Measurements from ENCODE around the gene DLX2.

The DLX2 gene

GRCh38 chr2:172098650-172099471 is 3.8 kb downstream of the DLX2 start:
- no peaks in the 10 kb centered on the region for H3K4me1 ChIP-seq
- TF ChIP-seq CTCF (IDR thresholded peaks at IDR 0.05; ENCODE audit: low read depth, low read length), result no peak
- H3K27me3 ChIP-seq, result peaks cover 88% of the 10 kb centered on the region
- peak; percentile 49 for DNase-seq
- no peaks in the 10 kb centered on the region for H3K9me3 ChIP-seq
- H3K36me3 ChIP-seq, result no peaks in the 10 kb centered on the region
- no peak overlapping the region; the same call in 1 of the 2 replicates for H3K4me3 ChIP-seq (ENCODE audit: low read depth, low read length)

- Histone ChIP-seq H3K9me3 (no peaks in the 10 kb centered on the region), H3K27me3 (peaks cover 91% of the 10 kb centered on the region), H3K36me3 (no peaks in the 10 kb centered on the region), H3K4me1 (no peaks in the 10 kb centered on the region), H3K4me3 (ENCODE audit: low read depth, low read length) (no peak overlapping the region)
- no peak for DNase-seq
- TF ChIP-seq CTCF (IDR thresholded peaks at IDR 0.05; ENCODE audit: low read depth, low read length), result no peak
Measured at GRCh38 chr2:172098287-172098649, 4.4 kb downstream of the DLX2 start.

DNA sequence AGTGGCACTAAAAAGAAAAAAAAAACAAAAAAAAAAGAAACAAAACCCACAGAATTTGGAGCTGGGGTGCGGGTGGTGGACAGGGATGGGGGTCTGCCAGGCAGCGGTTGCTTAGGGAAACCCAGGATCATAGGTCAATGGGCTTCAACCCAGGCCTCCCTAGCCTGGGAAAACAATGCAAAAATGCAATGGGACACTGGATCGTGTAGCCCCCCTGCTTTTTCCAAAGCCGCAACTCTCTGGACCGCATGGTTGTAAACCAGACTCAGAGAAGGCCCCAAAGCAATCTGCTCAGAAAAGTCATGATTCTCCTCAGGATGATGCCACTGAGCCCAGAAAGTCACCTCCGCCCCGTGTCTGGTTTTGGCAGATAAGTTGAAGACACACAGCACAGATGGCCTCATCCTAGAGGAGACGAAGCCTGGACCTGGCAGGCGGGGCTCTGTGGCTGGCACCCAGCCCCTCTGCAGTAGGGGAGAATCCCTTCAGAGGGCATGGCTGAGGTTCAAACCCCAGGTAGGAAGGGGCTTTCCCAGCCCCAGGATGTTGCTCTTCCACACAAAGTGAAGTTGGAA is 5.1 kb downstream of the DLX2 start:
- H3K4me1 ChIP-seq, result no peaks in the 10 kb centered on the region
- DNase-seq, result no peak
- no peak for TF ChIP-seq CTCF (IDR thresholded peaks at IDR 0.05; ENCODE audit: low read depth, low read length)
- no peaks in the 10 kb centered on the region for H3K9me3 ChIP-seq
- no peak overlapping the region for H3K4me3 ChIP-seq (ENCODE audit: low read depth, low read length)
- H3K27me3 ChIP-seq, result peaks cover 97% of the 10 kb centered on the region
- H3K36me3 ChIP-seq, result no peaks in the 10 kb centered on the region

DNA sequence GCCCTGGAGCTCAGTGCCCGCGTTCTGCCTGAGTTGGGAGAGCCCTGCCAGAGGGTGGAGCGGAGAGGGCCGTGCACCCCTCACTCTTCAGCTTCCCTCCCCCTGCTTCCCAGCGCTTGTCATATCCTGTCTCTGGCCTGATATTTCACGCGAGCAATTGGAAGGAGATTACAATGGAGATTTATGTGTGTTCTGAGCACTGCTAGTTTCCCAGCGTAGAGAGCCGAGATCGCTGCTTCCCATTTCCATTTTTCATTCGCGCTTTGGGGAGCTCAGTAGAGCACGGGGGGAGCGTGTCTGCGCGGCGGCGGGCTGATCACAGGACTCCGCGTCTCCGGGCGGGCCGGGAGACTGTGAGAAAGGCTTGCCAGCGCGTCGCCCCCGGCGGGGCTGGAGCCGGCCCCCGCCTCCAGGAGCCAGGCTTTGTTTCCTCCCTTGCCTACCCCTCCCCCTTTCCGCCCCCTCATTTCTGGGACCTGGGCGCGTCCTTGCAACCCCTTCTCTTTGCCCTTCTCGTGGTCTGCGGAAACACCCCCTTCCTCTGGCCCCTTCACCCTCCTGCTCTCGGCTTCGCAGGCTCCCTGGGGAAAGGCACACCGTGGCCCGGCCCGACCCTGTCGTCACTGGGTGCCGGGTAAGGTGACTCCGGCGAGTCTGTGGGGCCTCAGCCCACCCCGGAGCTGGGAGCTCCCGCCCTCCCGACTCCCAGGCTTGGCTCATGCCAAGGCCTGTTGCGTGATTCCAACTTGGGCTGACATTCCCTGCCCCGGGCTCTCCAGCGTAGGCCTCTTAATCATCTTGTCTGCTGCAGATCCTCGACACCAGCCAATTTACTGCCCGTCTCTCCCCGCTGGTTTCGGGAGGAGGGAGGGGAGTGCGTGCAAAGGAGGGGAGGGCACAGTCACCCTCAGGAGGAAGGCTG is 5.8 kb downstream of the DLX2 start:
- no peaks in the 10 kb centered on the region for H3K36me3 ChIP-seq
- no peak for TF ChIP-seq CTCF (IDR thresholded peaks at IDR 0.05; ENCODE audit: low read depth, low read length)
- H3K9me3 ChIP-seq, result no peaks in the 10 kb centered on the region
- H3K4me1 ChIP-seq, result no peaks in the 10 kb centered on the region
- H3K4me3 ChIP-seq (ENCODE audit: low read depth, low read length), result peak overlapping the region; percentile 29
- peaks cover 100% of the 10 kb centered on the region for H3K27me3 ChIP-seq
- DNase-seq, result no peak

DNA sequence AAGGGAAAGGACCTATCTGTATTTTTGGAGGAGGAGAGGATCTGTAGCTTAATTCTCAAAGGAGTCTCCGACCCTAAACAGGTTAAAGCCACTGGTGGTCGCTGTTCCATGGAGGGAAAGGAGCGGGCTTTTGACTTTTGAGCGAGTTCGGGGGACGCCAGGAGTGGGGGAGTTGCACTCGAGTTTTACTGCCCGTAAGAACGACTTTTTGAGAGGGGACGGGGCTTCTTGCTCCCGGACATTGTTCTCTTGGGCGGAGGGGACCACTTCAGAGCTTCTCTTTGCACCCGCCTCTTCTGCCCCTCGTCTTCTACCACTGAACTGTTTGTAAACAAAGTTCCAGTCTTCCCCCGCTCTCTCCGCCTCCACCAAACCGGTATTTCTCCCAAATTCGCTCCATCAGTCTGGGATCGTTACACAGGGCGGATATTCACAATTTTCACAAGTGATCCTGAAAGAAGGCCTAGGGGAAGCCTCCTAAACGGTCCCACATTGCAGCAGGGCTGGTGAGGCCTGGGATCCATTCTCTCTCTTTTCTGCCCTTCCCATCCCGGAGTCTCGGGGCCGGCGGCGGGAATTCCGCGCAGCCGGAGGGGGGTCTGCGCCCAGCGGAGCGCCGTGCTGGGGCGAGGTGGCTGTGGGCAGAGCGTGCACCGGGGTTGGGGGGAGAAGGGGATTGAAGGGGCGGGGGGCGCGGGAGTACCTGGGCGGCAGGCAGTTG is 6.6 kb downstream of the DLX2 start:
- no peaks in the 10 kb centered on the region for H3K36me3 ChIP-seq
- no peak for DNase-seq
- H3K27me3 ChIP-seq, result peaks cover 100% of the 10 kb centered on the region
- H3K9me3 ChIP-seq, result no peaks in the 10 kb centered on the region
- no peak overlapping the region; the same call in 1 of the 2 replicates for H3K4me3 ChIP-seq (ENCODE audit: low read depth, low read length)
- TF ChIP-seq CTCF (IDR thresholded peaks at IDR 0.05; ENCODE audit: low read depth, low read length), result peak; percentile 23; the same call in 1 of the 2 replicates
- H3K4me1 ChIP-seq, result no peaks in the 10 kb centered on the region
